Measurements from ENCODE around the gene SLC39A6. TPM values are rescaled to one million over a fixed set of nuclear protein-coding genes. Genes with fewer than 3 reads are reported as not detected.
"Not testable (repeated sequence)": the region's sequence is repeated elsewhere in the genome, so short reads cannot be mapped to it uniquely, and the experiment has no call there.

SLC39A6 gene
- total and polyA plus RNA-seq, 8 donors = 2.9 to 24.5 (median 16.4) TPM

GRCh38 chr18:36127836-36128529 is 1.2 kb downstream of the SLC39A6 start:
- Histone ChIP-seq H3K36me3 (peaks cover 0 to 6% (median 0%) of the 10 kb centered on the region in 3 donors), H3K4me3 (peak overlapping the region; percentile 84 to 95 (median 90)), H3K27me3 (no peaks in the 10 kb centered on the region), H3K4me1 (peaks cover 4 to 15% (median 6%) of the 10 kb centered on the region in 3 donors), H3K27ac (no peak overlapping the region), H3K9me3 (no peaks in the 10 kb centered on the region)
- 33 to 36% methylated on average over 15 of the region's 15 CpGs for WGBS, 2 donors
- intact Hi-C loops (cut with DNase I) = no loop called here
- no peak for FAIRE-seq
- no peak for ATAC-seq
- no peak for DNase-seq
- TF ChIP-seq CTCF (IDR thresholded peaks at IDR 0.05) = no peak

DNA sequence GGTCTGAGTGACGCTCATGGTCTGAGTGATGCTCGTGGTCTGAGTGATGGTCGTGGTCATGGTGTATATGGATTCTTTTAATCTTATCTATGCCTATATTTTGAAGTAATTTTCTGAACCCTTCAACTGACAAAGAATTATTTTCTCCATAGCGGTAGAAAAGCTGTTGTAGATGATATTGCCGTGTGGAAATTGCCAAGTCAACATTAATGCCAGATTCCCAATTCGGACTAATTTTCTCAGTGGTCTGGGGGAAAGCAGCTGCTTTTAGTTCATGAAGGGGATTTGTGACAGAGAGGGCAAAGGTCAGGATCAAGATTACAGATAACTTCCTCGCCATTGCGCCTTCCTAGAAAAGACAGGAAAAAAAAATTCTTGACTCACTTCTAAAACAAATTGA is 2.5 kb downstream of the SLC39A6 start:
- no peak for TF ChIP-seq CTCF (IDR thresholded peaks at IDR 0.05)
- no peak for ATAC-seq

DNA sequence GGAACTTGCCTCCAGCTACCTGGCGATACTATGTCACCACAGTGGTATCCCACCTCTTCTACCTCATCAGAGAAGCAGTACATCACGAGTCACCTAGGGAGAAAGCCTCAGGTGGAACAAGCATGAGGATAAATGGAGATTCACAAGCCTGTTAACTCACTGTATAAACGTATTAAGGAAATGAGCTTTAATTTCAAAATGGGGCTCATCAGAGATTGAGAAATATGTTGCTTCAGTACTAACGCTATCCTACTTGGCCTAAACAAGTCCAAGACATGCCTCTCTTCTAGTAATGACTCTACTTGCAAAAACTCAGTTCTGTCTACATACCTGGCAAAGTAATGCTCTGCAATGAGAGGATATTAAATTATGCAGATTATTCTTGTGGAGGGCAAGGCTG is 4.3 kb downstream of the SLC39A6 start:
- DNase-seq (no peak), FAIRE-seq (no peak), ATAC-seq (no peak)
- Histone ChIP-seq H3K9me3 (no peaks in the 10 kb centered on the region), H3K27me3 (no peaks in the 10 kb centered on the region), H3K4me1 (peaks cover 0 to 11% (median 10%) of the 10 kb centered on the region in 3 donors), H3K27ac (no peak overlapping the region), H3K36me3 (peaks cover 0 to 15% (median 0%) of the 10 kb centered on the region in 3 donors), H3K4me3 (no peak overlapping the region)
- intact Hi-C loops (cut with DNase I) = no loop called here
- 86 to 90% methylated on average over 4 of the region's 4 CpGs for WGBS, 2 donors
- TF ChIP-seq CTCF (IDR thresholded peaks at IDR 0.05) = no peak

More for the DNA sequence above, 2.5 kb downstream of the SLC39A6 start:
- H3K4me3 ChIP-seq = no peak overlapping the region
- no peaks in the 10 kb centered on the region for H3K27me3 ChIP-seq
- WGBS, 2 donors = 87 to 92% methylated on average over 8 of the region's 8 CpGs
- intact Hi-C loops (cut with DNase I) = no loop called here
- H3K36me3 ChIP-seq = peaks cover 0 to 12% (median 0%) of the 10 kb centered on the region in 3 donors
- H3K9me3 ChIP-seq = no peaks in the 10 kb centered on the region
- FAIRE-seq (no peak), DNase-seq (no peak)
- H3K27ac ChIP-seq = no peak overlapping the region
- H3K4me1 ChIP-seq = peaks cover 4 to 15% (median 6%) of the 10 kb centered on the region in 3 donors

GRCh38 chr18:36120297-36120696 is 8.8 kb downstream of the SLC39A6 start:
- DNase-seq (no peak), ATAC-seq (peak in 3 of 4 donors; percentile 46 to 57 (median 56)), FAIRE-seq (no peak)
- 41 to 48% methylated on average over 3 of the region's 3 CpGs for WGBS, 2 donors
- no peaks in the 10 kb centered on the region for H3K27me3 ChIP-seq
- peaks cover 0 to 15% (median 0%) of the 10 kb centered on the region in 3 donors for H3K36me3 ChIP-seq
- intact Hi-C loops (cut with DNase I) = no loop called here
- H3K27ac ChIP-seq = no peak overlapping the region
- H3K4me3 ChIP-seq = no peak overlapping the region
- H3K9me3 ChIP-seq = no peaks in the 10 kb centered on the region
- no peak for TF ChIP-seq CTCF (IDR thresholded peaks at IDR 0.05)
- H3K4me1 ChIP-seq = peaks cover 0 to 7% (median 5%) of the 10 kb centered on the region in 3 donors

GRCh38 chr18:36116771-36117170 is 12.4 kb downstream of the SLC39A6 start:
- intact Hi-C loops (cut with DNase I); DNase-seq; H3K27me3 ChIP-seq; H3K27ac ChIP-seq; H3K4me1 ChIP-seq; ATAC-seq; H3K9me3 ChIP-seq; H3K4me3 ChIP-seq; FAIRE-seq: not testable (repeated sequence)
- WGBS, 2 donors = 92 to 96% methylated on average over 11 of the region's 11 CpGs
- H3K36me3 ChIP-seq = peaks cover 0 to 17% (median 0%) of the 10 kb centered on the region in 3 donors

Measured in pancreas (tissue), 10 donors.